HepG2 (cell line): ENCODE data around the gene ARHGAP33. TPM values are rescaled to one million over a fixed set of nuclear protein-coding genes. Genes with fewer than 3 reads are reported as not detected.

Source experiments
- ATAC-seq: fragments of 200-7000 bp; cut with Tn5 transposase; 3 replicates; pipeline ENCODE4 v1.9.1; 2020; ENCODE audit warnings: mild to moderate bottlenecking, moderate library complexity
- BruUV-seq: library from RNA; stranded (reverse); fragments of 400-500 nt; replicated peaks from 2 replicates; lab custom pipeline; 2021; lab: Mats Ljungman, UMichigan
- CTCF ChIA-PET: fragments of 300-600 bp; formaldehyde crosslinking; extraction: SDS; loops from one replicate; lab custom pipeline; 2021; ENCODE audit warnings: low total read pairs, inconsistent platforms, low intra/inter-chr PET ratio; lab: Yijun Ruan, JAX
- POLR2A ChIA-PET: fragments of 350-600 bp; sonication (Branson Sonifier 250); formaldehyde crosslinking; loops from one replicate; lab custom pipeline; 2020; ENCODE audit warnings: antibody characterized with exemption, inconsistent platforms; lab: Yijun Ruan, JAX
- DNase-seq: peaks from one replicate; pipeline ENCODE4 v3.0.0-alpha.2; 2015; ENCODE audit warnings: low spot score
- FAIRE-seq: peaks from 3 replicates; lab custom pipeline; 2011; peaks lifted over from hg19 to GRCh38; lab: Jason Lieb, UNC
- H2AFZ ChIP-seq: one replicate; pipeline ENCODE4 v1.6.1; 2011; ENCODE audit warnings: low read length, inconsistent platforms
- H3K27ac ChIP-seq: fragments of 300-600 bp; 3 replicates; pipeline ENCODE4 v1.8.0; 2011; ENCODE audit warnings: mixed run types, mild to moderate bottlenecking, mixed read lengths, low read length, inconsistent platforms; ENCODE audit not compliant: insufficient read depth; ENCODE audit errors: extremely low read length
- H3K27me3 ChIP-seq, 2 experiments: fragments of 200-600 bp in 1 of 2; 2 replicates in 1 of 2; 3 replicates in 1 of 2; pipeline versions ENCODE4 v1.6.0 to v1.8.0; 2011; ENCODE audit warnings: low read length in 2 of 2, mild to moderate bottlenecking in 2 of 2, moderate library complexity in 2 of 2, inconsistent platforms in 1 of 2; ENCODE audit not compliant: insufficient read depth in 2 of 2, control insufficient read depth in 1 of 2
- H3K36me3 ChIP-seq, 2 experiments: fragments of 200-600 bp in 1 of 2; replicated peaks in 1 of 2; 2 replicates in 1 of 2; 3 replicates in 1 of 2; pipeline versions ENCODE4 v1.5.1 to v1.8.0; 2011; ENCODE audit warnings: low read length in 2 of 2, inconsistent platforms in 1 of 2; ENCODE audit not compliant: insufficient read depth in 2 of 2, control insufficient read depth in 1 of 2
- H3K4me1 ChIP-seq: 2 replicates; pipeline ENCODE4 v1.5.1; 2012; ENCODE audit warnings: low read length, inconsistent platforms; ENCODE audit not compliant: insufficient read depth
- H3K4me2 ChIP-seq: 2 replicates; pipeline ENCODE4 v1.6.0; 2011; ENCODE audit warnings: low read depth, low read length, inconsistent platforms
- H3K4me3 ChIP-seq, 3 experiments: fragments of 200-600 bp in 1 of 3; sonication (generic), shearing (Covaris generic) in 1 of 3; replicated peaks in 1 of 3; 2 replicates each; pipeline ENCODE4 v1.5.1; 2011 to 2016; ENCODE audit warnings: low read length in 3 of 3, inconsistent platforms in 2 of 3, low read depth in 2 of 3, mild to moderate bottlenecking in 2 of 3, control low read depth in 1 of 3, mixed read lengths in 1 of 3; ENCODE audit not compliant: insufficient read depth in 1 of 3
- H3K79me2 ChIP-seq: one replicate; pipeline ENCODE4 v1.6.1; 2011; ENCODE audit warnings: low read length, inconsistent platforms; ENCODE audit not compliant: insufficient read depth
- H3K9ac ChIP-seq: 2 replicates; pipeline ENCODE4 v1.6.0; 2011; ENCODE audit warnings: mild to moderate bottlenecking, low read depth, low read length, inconsistent platforms; ENCODE audit not compliant: insufficient read depth
- H3K9me3 ChIP-seq: 2 replicates; pipeline ENCODE4 v1.5.1; 2012; ENCODE audit warnings: mild to moderate bottlenecking, low read length
- H4K20me1 ChIP-seq: 2 replicates; pipeline ENCODE4 v1.6.0; 2011; ENCODE audit warnings: inconsistent platforms, mild to moderate bottlenecking, low read length, moderate library complexity; ENCODE audit not compliant: insufficient read depth
- CC2D1A ChIP-seq: sonication (generic); formaldehyde crosslinking; IDR thresholded peaks from 2 replicates; pipeline ENCODE4 v1.8.1; 2023; ENCODE audit warnings: mild to moderate bottlenecking, missing genetic modification reagents
- IRF2 ChIP-seq: IDR thresholded peaks from 2 replicates; pipeline ENCODE4 v1.6.1; 2018; ENCODE audit warnings: missing genetic modification reagents, missing compliant biosample characterization
- KLF12 ChIP-seq: sonication (generic); formaldehyde crosslinking; IDR thresholded peaks from 2 replicates; pipeline ENCODE4 v1.4.0; 2020; ENCODE audit warnings: missing genetic modification reagents, borderline replicate concordance
- MAF1 ChIP-seq: sonication (generic); formaldehyde crosslinking; IDR thresholded peaks from 2 replicates; pipeline ENCODE4 v1.5.0; 2020; ENCODE audit warnings: missing genetic modification reagents, borderline replicate concordance
- NFE2L1 ChIP-seq: sonication (generic); formaldehyde crosslinking; IDR thresholded peaks from 2 replicates; pipeline ENCODE4 v1.4.0; 2020; ENCODE audit warnings: missing genetic modification reagents, mild to moderate bottlenecking, borderline replicate concordance
- U2AF1 ChIP-seq: fragments of 200-400 bp; formaldehyde crosslinking; optimal IDR thresholded peaks from 2 replicates; pipeline ENCODE3; 2017; ENCODE audit warnings: mild to moderate bottlenecking, low read depth, low read length
- ZNF20 ChIP-seq: sonication (generic); formaldehyde crosslinking; IDR thresholded peaks from 2 replicates; pipeline ENCODE4 v1.4.0; 2020; ENCODE audit warnings: mild to moderate bottlenecking, moderate library complexity, missing genetic modification reagents
- ZNF841 ChIP-seq: sonication (generic); formaldehyde crosslinking; IDR thresholded peaks from 2 replicates; pipeline ENCODE4 v1.8.1; 2023; ENCODE audit warnings: missing genetic modification reagents, borderline replicate concordance
- WGBS: methylation state at CpG from one replicate; pipeline ENCODE4 v1.1.6; 2017; ENCODE audit warnings: low lambda C conversion rate; 5-methylcytosine and 5-hydroxymethylcytosine counted together
- in situ Hi-C: cut with HindIII; loops from 2 replicates; pipeline ENCODE4 v1.10.0; 2017; ENCODE audit warnings: low pct_unique_long_range_greater_than_20kb; ENCODE audit not compliant: extremely low pct_ligation_motif_present
- intact Hi-C: fragments of 100-400 bp; cut with micrococcal nuclease; formaldehyde crosslinking; loops from one replicate; pipeline ENCODE4 v1.10.0; 2022; ENCODE audit not compliant: unreplicated experiment
- polyA plus RNA-seq, 8 experiments: library from polyadenylated mRNA; depleted of rRNA in 3 of 8; stranded (reverse) in 7 of 8; unstranded in 1 of 8; fragments of >200 nt; fragmentation: Illumina TruSeq in 4 of 8; extraction: Trizol in 4 of 8; gene quantifications; 2 replicates each; pipeline versions ENCODE4 v1.2.1 to v1.2.3, GENCODE V29; 2011 to 2016; ENCODE audit warnings: low read depth in 4 of 8, missing spikeins in 1 of 8, mixed read lengths in 1 of 8; ENCODE audit not compliant: insufficient read depth in 1 of 8
- total RNA-seq, 5 experiments: library from RNA; depleted of rRNA; stranded (reverse); fragments of >200 nt; fragmentation: Illumina TruSeq; extraction: Trizol; gene quantifications; 2 replicates each; pipeline ENCODE4 v1.2.3, GENCODE V29; 2016; ENCODE audit warnings: low read depth in 1 of 5
- TF ChIP-seq, protein P1 (sequence below): sonication (generic); formaldehyde crosslinking; IDR thresholded peaks from 2 replicates; pipeline ENCODE4 v1.4.0; 2020; ENCODE audit warnings: mild to moderate bottlenecking, missing genetic modification reagents, borderline replicate concordance
- TF ChIP-seq, protein P2 (sequence below): sonication (generic); formaldehyde crosslinking; conservative IDR thresholded peaks from 2 replicates; pipeline ENCODE4 v1.4.0; 2020; ENCODE audit warnings: missing genetic modification reagents

ARHGAP33 gene
- total and polyA plus RNA-seq, 2 of the 13 experiments (the other 11 are each of a cell fraction or from before 2014, with no cell fraction given): 1.3 to 2.7 TPM

DNA sequence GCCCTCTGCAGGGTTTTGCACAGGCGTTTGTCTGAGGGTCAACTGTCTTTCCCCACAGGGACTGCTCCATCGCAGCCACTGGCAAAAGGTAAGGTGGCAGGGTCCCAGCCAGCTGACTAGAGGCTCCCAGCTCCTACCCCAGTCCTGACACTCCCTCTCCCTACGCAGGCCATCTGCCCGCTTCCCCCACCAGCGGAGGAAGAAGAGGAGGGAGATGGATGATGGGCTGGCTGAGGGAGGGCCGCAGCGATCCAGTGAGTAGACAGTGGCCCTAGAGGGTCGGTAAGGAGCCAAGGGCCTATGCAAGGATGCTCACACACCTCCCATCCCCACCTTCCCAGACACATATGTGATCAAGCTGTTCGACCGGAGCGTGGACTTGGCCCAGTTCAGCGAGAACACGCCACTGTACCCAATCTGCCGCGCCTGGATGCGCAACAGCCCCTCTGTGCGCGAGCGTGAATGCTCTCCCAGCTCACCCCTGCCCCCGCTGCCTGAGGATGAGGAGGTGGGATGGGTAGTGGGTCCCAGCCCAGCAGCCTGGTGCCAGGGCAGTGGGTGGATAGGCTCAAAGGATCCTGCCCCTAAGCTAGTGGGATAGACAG lies 22.5 kb upstream of the ARHGAP33 start:
- Histone ChIP-seq H3K4me2 (no peak overlapping the region), H3K27me3 (no peaks in the 10 kb centered on the region; a peak in 1 of 5 replicates), H3K9ac (no peak overlapping the region)
- in situ Hi-C loops: no loop called here
- no peak for DNase-seq
- no peak for FAIRE-seq
- TF ChIP-seq ZNF841 (CRISPR knock-in tag): no peak
- no peak for TF ChIP-seq U2AF1
- TF ChIP-seq, protein P1, sequence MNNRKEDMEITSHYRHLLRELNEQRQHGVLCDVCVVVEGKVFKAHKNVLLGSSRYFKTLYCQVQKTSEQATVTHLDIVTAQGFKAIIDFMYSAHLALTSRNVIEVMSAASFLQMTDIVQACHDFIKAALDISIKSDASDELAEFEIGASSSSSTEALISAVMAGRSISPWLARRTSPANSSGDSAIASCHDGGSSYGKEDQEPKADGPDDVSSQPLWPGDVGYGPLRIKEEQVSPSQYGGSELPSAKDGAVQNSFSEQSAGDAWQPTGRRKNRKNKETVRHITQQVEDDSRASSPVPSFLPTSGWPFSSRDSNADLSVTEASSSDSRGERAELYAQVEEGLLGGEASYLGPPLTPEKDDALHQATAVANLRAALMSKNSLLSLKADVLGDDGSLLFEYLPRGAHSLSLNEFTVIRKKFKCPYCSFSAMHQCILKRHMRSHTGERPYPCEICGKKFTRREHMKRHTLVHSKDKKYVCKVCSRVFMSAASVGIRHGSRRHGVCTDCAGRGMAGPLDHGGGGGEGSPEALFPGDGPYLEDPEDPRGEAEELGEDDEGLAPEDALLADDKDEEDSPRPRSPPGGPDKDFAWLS: no peak
- TF ChIP-seq, all 625 proteins: peak for 0
- ATAC-seq: no peak
- H3K36me3 ChIP-seq: peaks cover 3 to 20% of the 10 kb centered on the region in 2 experiments; a peak in 3 of 5 replicates
- H3K4me1 ChIP-seq: peaks cover 21% of the 10 kb centered on the region
- CTCF ChIA-PET: no interaction called here
- intact Hi-C loops: no loop called here
- H3K9me3 ChIP-seq: no peaks in the 10 kb centered on the region
- H4K20me1 ChIP-seq: no peaks in the 10 kb centered on the region
- peaks cover 11% of the 10 kb centered on the region for H3K79me2 ChIP-seq
- POLR2A ChIA-PET: no interaction called here
- no peak overlapping the region for H2AFZ ChIP-seq
- 93% methylated on average over 19 of the region's 20 CpGs for WGBS
- H3K27ac ChIP-seq: no peak overlapping the region
- no peak overlapping the region for H3K4me3 ChIP-seq
- BruUV-seq: no TSS peak

DNA sequence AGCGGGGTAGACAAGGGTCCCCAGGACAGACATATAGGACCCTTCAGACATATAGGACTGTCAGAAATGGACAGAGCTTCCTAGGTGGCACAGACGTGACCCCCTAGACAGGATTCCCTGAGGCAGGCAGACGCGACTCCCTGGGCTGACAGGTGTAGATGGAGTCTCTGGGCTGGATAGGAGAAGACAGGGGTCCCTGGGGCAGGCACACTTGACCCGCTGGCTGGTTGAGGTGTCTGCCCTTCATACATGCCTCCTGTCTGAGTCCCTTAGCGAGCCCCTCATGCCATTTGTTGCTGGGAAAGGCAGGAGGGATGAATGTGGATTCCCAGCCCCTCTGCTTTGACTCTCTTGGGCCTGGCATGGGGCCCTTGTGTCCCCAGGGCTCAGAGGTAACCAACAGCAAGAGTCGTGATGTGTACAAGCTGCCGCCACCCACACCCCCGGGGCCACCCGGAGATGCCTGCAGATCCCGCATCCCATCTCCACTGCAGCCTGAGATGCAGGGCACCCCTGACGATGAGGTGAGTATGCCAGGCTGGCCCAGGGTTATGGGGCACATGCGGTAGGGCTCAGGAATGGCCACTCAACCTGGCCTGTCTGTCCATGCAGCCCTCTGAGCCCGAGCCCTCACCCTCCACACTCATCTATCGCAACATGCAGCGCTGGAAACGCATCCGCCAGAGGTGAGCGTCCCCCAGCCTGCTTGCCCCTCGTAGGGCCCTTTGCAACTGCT lies 21.6 kb upstream of the ARHGAP33 start:
- WGBS: 97% methylated on average over 7 of the region's 20 CpGs
- TF ChIP-seq CC2D1A (CRISPR knock-in tag) (no peak), NFE2L1 (CRISPR knock-in tag) (no peak), IRF2 (CRISPR knock-in tag) (no peak), KLF12 (CRISPR knock-in tag) (no peak), MAF1 (CRISPR knock-in tag) (no peak), ZNF20 (CRISPR knock-in tag) (no peak)
- TF ChIP-seq, protein P2, sequence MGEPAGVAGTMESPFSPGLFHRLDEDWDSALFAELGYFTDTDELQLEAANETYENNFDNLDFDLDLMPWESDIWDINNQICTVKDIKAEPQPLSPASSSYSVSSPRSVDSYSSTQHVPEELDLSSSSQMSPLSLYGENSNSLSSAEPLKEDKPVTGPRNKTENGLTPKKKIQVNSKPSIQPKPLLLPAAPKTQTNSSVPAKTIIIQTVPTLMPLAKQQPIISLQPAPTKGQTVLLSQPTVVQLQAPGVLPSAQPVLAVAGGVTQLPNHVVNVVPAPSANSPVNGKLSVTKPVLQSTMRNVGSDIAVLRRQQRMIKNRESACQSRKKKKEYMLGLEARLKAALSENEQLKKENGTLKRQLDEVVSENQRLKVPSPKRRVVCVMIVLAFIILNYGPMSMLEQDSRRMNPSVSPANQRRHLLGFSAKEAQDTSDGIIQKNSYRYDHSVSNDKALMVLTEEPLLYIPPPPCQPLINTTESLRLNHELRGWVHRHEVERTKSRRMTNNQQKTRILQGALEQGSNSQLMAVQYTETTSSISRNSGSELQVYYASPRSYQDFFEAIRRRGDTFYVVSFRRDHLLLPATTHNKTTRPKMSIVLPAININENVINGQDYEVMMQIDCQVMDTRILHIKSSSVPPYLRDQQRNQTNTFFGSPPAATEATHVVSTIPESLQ: no peak

More for the DNA sequence above, 21.6 kb upstream of the ARHGAP33 start:
- Histone ChIP-seq H3K79me2 (peaks cover 8% of the 10 kb centered on the region), H3K4me2 (no peak overlapping the region), H3K27me3 (no peaks in the 10 kb centered on the region; a peak in 1 of 5 replicates), H3K9me3 (no peaks in the 10 kb centered on the region), H2AFZ (no peak overlapping the region), H3K9ac (no peak overlapping the region), H3K4me3 (no peak overlapping the region), H3K36me3 (peaks cover 3 to 20% of the 10 kb centered on the region in 2 experiments; a peak in 3 of 5 replicates), H4K20me1 (no peaks in the 10 kb centered on the region), H3K4me1 (peaks cover 21% of the 10 kb centered on the region), H3K27ac (no peak overlapping the region)
- DNase-seq (no peak), FAIRE-seq (no peak), ATAC-seq (no peak)
- CTCF ChIA-PET: no interaction called here
- no TSS peak for BruUV-seq
- POLR2A ChIA-PET: no interaction called here
- in situ Hi-C loops (no loop called here), intact Hi-C loops (no loop called here)
